Panc1 (cell line): Measurements from ENCODE around the gene TALDO1.

Experiments
- CTCF ChIP-seq: fragments of 450-650 bp; IDR thresholded peaks from 2 replicates; pipeline ENCODE4 v1.5.1; 2017; ENCODE audit warnings: mild to moderate bottlenecking
- TCF7L2 ChIP-seq: IDR thresholded peaks from 2 replicates; pipeline ENCODE4 v1.6.1; 2011; ENCODE audit warnings: mild to moderate bottlenecking, low read depth, low read length, inconsistent platforms

- no peak for TF ChIP-seq CTCF
- TF ChIP-seq TCF7L2, result no peak
These were observed 54.9 kb downstream of the TALDO1 start for GRCh38 chr11:802018-802617.
